Fibroblast of pulmonary artery (primary cell): ENCODE measurements around the gene ATP8B4.

Experiments used
- DNase-seq: peaks from one replicate; pipeline ENCODE4 v3.0.0-alpha.2; 2010; ENCODE audit warnings: low read depth
- H3K4me3 ChIP-seq: replicated peaks from 2 replicates; pipeline ENCODE4 v1.5.1; 2011; ENCODE audit warnings: low read depth, mild to moderate bottlenecking, control low read depth, low read length, moderate library complexity
- CTCF ChIP-seq: IDR thresholded peaks from 2 replicates; pipeline ENCODE4 v1.5.1; 2011; ENCODE audit warnings: mild to moderate bottlenecking, control low read depth, low read length, inconsistent platforms; ENCODE audit errors: missing control alignments

Gene ATP8B4

GRCh38 chr15:50117431-50118027, 1.5 kb downstream of the ATP8B4 start:
- H3K4me3 ChIP-seq = no peak overlapping the region
- DNase-seq = no peak
- no peak for TF ChIP-seq CTCF

- peak; percentile 22 for DNase-seq
- no peak overlapping the region for H3K4me3 ChIP-seq
- peak; percentile 33 for TF ChIP-seq CTCF
Measured at GRCh38 chr15:50116477-50116876, 2.6 kb downstream of the ATP8B4 start.

GRCh38 chr15:50113992-50114780, 4.8 kb downstream of the ATP8B4 start:
- TF ChIP-seq CTCF = no peak
- no peak overlapping the region for H3K4me3 ChIP-seq
- DNase-seq = no peak

GRCh38 chr15:50113187-50113505, 5.9 kb downstream of the ATP8B4 start:
- TF ChIP-seq CTCF = no peak
- no peak overlapping the region for H3K4me3 ChIP-seq
- DNase-seq = no peak

DNA sequence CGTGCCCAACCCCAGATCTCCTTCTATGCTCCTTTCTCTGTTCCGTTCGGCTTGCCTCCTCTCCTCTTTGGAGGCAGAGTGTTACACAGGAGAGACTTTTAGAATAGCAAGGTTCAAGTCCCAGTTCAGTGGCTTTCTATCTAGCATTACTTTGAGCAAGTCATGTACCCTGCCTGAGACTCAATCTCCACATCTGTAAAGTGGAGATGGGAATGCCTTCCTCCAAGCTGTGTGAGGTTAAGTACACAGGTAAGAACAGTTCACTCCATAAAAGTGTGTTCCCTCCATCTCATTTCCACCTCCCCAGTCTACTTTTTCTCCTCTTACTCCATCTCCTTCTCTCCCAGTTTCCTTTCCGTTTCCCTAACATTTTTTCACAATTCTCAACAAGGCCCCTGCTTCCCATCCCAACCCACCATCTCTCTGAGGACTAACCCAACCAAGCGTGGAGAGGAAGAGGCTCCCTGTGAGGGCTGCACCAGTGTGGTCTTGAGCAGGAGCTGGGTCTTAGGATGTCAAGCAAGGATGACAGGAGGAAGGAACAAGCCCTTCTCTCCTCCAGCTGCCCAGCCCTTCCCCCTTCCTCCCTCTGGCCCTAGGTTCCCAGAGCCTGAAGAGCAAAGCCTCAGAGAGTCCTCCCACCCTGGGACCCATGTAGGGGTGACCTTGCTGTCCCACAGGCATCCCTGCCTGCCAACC, 6.4 kb downstream of the ATP8B4 start:
- no peak for TF ChIP-seq CTCF
- DNase-seq = no peak
- H3K4me3 ChIP-seq = no peak overlapping the region

DNA sequence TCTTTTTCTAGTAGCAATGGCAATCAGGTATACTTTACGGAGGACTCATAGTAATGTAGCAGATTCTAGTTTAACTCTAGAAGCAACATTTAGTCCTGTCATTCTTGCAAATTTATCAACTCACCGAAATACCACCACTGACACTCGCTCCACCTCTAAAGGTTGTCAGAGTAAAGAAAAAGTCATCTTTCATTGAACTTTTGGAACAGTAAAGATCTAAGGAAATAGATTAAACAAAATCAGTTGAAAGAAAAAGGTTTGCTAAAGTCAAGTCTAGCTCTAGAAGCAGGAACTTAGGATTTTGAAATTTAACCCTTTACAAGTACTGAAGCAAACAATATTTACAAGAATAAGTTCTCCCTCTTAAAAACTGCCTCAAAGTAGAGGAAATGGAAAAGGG, 8.7 kb downstream of the ATP8B4 start:
- DNase-seq = no peak
- no peak overlapping the region for H3K4me3 ChIP-seq
- no peak for TF ChIP-seq CTCF
